Activated CD4-positive, alpha-beta T cell treated with anti-CD3 and anti-CD28 coated beads for 24 hours (primary cell): Measurements from ENCODE around the gene MRTFB.
A peak's percentile ranks its signal among the peaks of the same experiment; 100 is the strongest.
"Not testable (repeated sequence)": the region's sequence is repeated elsewhere in the genome, so short reads cannot be mapped to it uniquely, and the experiment has no call there.

Source experiments
- DNase-seq, 2 donors: peaks; one replicate each; pipeline ENCODE4 v3.0.0-alpha.2; 2020; ENCODE audit warnings: low read depth in 2 of 2

MRTFB gene, protein sequence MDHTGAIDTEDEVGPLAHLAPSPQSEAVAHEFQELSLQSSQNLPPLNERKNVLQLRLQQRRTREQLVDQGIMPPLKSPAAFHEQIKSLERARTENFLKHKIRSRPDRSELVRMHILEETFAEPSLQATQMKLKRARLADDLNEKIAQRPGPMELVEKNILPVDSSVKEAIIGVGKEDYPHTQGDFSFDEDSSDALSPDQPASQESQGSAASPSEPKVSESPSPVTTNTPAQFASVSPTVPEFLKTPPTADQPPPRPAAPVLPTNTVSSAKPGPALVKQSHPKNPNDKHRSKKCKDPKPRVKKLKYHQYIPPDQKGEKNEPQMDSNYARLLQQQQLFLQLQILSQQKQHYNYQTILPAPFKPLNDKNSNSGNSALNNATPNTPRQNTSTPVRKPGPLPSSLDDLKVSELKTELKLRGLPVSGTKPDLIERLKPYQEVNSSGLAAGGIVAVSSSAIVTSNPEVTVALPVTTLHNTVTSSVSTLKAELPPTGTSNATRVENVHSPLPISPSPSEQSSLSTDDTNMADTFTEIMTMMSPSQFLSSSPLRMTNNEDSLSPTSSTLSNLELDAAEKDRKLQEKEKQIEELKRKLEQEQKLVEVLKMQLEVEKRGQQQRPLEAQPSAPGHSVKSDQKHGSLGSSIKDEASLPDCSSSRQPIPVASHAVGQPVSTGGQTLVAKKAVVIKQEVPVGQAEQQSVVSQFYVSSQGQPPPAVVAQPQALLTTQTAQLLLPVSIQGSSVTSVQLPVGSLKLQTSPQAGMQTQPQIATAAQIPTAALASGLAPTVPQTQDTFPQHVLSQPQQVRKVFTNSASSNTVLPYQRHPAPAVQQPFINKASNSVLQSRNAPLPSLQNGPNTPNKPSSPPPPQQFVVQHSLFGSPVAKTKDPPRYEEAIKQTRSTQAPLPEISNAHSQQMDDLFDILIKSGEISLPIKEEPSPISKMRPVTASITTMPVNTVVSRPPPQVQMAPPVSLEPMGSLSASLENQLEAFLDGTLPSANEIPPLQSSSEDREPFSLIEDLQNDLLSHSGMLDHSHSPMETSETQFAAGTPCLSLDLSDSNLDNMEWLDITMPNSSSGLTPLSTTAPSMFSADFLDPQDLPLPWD

DNA sequence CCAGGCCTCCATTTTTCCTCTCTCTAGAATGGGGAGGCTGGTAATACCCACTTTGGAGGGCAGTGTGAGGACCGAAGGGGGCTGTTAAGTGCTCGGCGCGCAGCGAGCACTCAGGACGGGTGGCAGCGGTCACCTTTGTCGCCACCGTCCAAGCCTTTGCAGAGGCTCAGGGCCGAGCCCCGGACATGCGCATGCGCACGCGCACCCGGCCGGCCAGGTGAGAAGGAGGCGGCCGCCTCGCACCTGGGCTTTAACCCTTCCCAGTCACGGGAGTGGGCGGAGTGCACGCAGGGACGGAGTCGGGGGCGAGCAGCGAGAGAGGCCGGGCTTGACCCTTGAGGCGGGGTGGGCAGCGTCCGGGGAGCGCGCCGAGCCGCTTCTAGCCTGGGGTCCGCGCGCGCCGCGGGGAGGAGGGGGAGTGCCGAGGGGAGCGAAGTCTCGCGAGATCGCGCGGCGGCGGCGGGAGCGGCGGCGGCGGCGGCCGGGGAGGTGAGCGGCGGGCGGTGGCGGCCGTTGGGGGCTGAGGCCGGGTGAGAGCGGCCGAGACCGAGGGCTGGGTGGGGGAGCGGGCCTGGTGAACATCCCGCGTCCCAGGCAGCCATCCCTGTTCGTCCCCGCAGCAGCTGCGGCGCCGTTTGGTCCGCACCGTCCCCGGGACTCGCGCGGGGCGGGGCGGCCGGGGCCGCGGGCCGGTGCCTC is at the start of gene MRTFB:
MRTFB (plus strand) TSS at position 443 of the 699 bp plus-strand sequence. CDS start 69,288 bp downstream, outside the sequence.
- DNase-seq, result peak; percentile 67 to 73

DNA sequence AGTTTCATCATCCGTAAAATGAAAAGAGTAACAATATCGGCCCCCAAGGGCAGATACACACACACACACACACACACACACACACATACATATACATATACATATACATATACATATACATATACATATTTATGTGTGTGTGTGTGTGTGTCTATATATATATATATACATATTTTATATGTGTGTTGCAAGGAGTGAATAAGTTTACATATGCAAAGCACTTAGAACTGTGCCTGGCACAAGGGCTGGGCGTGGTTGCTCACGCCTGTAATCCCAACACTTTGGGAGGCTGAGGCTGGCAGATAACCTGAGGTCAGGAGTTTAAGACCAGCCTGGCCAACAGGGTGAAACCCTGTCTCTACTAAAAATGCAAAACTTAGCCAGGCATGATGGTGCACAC is 47.6 kb upstream of the MRTFB start:
- not testable (repeated sequence) for DNase-seq

DNA sequence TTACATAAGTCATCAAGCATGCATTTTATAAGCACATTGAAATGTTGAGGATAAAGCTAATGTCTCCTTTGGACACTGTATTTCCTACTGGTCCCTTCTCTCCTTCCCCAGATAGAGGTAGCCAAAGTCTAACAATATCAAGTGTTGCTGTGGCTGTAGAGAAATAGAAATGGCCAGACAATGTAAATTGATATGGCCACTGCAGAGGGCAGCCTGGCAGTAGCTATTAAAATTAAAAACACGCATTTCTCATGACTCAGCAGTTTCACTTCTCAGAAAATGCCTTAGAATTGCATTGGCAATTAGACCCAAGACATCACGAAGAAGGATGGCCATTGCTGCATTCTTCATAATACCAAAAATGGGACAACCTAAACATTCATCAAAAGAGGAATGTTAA is 46.8 kb upstream of the MRTFB start:
- DNase-seq, result no peak

- DNase-seq, result no peak
Observed at GRCh38 chr16:14026572-14027285, 44.4 kb upstream of the MRTFB start.

DNA sequence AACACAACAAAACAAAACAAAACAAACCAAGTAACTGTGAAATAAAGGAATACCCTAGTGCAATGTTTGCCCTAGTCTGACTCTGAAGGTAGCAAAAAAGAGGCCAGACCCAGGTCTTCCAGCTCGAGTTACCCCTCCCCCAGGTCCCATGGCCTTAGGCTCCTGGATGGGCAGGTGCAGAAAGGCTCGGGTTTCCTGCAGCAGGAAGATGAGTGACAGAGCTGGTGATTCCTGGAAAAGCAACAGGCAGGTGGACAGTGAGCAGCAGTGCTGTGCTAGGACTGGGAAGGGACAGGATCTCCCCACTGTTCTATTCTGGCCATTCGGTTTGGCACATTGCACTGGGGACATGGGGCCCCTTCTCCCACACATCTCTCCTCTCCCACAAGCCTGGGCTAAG is 42.9 kb upstream of the MRTFB start:
- no peak for DNase-seq

DNA sequence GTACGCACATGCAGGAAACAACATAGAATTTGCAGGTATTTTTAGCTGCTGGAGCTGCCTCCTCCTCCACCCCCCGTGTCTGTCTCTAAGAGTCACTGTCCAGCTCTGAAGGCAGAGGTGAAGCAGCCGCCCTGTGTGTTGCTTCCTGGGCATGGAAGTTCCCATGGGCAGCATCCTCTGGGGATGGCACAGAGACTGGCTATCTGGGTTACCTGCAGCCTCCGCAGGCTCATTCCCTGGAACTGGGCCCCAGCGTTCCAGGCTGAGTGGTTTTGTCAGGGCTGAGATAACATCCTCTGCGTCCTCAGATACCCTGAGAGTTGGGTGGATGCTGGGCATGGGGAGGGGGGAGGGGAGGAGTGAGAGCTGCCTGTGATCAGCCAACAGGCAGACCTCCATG is 41.5 kb upstream of the MRTFB start:
- DNase-seq, result no peak

DNA sequence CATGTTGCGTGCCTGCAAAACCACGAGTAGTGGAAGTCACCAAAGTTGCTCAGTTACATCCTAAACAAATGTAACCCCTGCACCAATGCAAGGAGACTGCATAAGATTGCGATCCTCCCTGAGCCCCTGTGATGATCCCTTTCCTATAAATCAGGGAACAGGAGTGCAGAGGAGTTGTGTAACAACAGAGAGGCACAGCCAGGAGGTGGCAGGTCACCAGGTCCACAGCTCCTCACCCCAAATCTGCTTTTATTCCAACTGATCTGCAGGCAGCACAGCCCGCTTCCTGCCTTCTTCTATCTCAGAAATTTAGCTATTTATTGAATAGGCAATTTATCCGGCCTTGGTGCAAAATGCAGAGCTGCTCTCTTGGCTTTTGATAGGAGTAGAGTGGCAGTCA is 36.0 kb upstream of the MRTFB start:
- no peak for DNase-seq

DNA sequence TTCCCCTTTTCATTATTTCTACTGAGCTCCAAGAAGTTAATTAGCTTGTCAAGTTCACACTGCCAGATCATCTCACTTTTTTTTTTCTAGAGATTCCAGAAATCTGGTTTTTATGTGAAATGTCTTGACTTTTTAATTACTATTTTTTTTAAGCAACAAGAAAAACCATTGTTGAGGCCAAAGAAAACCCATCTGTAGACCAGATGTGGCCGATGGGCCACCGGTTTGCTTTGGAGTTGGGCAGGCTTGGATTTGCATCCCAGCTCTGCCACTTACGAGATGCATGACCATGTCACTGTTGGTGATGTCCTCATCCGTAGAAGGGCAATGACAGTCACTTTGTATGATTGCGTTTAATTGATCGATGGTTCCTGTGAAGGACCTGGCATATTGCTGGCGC is 34.2 kb upstream of the MRTFB start:
- DNase-seq, result no peak

GRCh38 chr16:14037960-14038359 is 33.2 kb upstream of the MRTFB start:
- DNase-seq, result no peak

DNA sequence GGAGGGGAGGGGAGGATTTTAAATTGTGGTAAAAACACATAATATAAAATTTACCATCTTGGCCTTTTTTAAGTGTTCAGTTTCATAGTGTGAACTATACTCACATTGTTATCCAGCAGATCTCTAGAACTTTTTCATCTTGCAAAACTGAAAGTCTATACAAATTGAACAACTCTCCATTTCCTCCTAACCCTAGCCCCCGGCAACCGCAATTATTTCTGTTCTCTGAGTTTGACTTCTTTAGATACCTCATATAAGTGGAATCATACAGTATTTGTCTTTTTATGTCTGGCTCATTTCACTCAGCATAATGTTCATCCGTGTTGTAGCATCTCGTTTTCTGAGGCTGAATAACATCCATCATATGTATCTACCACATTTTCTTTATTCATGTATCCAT is 30.0 kb upstream of the MRTFB start:
- DNase-seq, result no peak

GRCh38 chr16:14042706-14043105 is 28.4 kb upstream of the MRTFB start:
- DNase-seq, result no peak

DNA sequence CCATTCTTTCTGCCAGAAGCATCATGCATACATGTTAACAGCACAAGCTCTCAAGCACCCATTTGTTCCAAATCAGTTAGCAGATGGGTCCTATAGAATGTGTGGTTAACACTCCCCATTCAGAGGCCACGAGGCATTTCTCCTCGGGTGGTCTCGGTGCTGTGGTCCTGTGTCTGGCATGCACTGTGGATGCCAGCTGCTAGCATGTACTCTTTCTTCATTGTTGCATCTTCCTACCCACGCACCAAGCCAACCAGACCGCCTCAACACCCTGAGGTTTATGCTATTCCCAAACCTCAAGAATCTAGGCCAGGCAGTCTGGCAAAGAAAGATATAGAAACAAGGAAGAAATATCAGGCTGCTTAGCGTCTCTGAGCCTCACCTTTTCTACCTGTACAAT is 27.8 kb upstream of the MRTFB start:
- DNase-seq, result no peak

GRCh38 chr16:14043793-14044192 is 27.3 kb upstream of the MRTFB start:
- DNase-seq, result no peak

GRCh38 chr16:14047121-14047859 is 23.8 kb upstream of the MRTFB start:
- not testable (repeated sequence) for DNase-seq

DNA sequence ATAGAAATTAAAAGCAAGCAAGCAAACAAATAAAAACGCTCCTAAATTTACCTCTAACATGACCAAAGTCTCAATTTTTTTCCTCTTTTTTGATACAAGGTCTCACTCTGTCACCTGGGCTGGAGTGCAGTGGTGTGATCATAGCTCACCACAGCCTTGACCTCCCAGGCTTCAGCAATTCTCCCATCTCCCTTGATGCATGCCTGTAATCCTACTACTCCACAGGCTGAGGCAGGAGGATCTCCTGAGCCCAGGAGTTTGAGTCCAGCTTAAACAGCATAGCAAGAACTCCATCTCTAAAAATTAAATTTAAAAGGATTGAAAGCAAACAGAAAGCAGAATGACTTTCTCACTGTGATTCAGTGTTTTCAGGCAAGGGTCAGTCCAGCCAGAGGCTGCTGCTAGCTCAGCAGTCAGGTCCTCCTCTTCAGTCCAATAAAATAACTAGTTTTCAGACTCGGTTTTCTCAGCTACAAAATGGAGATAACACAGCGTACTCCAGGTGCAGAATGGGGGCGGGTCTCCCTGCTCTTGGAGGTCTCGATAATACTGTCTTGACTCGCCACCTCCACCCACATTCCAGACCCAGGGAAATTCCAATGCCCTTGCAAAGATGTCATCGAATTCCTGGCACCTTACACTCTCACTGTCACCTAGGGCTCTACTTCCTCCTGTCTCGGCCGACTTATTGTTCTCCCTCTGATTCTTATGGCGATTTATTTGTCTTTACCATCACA is 20.7 kb upstream of the MRTFB start:
- DNase-seq, result no peak

DNA sequence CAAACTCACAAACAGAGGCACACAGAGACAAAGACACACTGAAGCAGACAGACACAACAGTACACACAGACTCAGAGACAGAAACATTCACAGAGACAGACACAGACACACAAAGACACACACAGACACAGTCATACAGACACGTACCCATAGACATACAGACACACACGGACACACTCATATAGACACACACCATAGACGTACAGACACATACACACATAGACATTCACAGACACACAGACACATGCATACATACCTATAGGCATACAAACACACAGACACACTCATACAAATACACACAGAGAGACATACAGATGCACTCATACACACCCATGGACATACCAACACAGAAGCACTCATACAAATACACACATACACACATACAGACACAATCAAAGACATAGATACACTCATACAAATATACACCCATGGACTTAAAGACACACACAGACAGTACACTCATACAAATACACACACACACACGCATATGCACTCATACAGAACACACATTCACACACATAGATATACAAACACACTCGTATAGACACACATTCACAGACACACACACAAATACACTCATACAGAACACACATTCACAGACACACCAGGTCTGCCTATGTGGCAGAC is 19.9 kb upstream of the MRTFB start:
- no peak for DNase-seq

GRCh38 chr16:14056970-14057369 is 14.1 kb upstream of the MRTFB start:
- DNase-seq, result no peak

- no peak for DNase-seq
Observed at GRCh38 chr16:14057878-14058382, 13.2 kb upstream of the MRTFB start.

GRCh38 chr16:14061732-14062259 is 9.3 kb upstream of the MRTFB start:
- DNase-seq, result no peak
